HG03280 (cell line): ENCODE results near the gene HAAO.
"Not testable (repeated sequence)": the region's sequence is repeated elsewhere in the genome, so short reads cannot be mapped to it uniquely, and the experiment has no call there.

Source experiments
- ATAC-seq: cut with Tn5 transposase; IDR thresholded peaks from one replicate; pipeline ENCODE4 v1.9.1; 2021; ENCODE audit warnings: mild to moderate bottlenecking, moderate library complexity; ENCODE audit not compliant: unreplicated experiment

The HAAO gene

DNA sequence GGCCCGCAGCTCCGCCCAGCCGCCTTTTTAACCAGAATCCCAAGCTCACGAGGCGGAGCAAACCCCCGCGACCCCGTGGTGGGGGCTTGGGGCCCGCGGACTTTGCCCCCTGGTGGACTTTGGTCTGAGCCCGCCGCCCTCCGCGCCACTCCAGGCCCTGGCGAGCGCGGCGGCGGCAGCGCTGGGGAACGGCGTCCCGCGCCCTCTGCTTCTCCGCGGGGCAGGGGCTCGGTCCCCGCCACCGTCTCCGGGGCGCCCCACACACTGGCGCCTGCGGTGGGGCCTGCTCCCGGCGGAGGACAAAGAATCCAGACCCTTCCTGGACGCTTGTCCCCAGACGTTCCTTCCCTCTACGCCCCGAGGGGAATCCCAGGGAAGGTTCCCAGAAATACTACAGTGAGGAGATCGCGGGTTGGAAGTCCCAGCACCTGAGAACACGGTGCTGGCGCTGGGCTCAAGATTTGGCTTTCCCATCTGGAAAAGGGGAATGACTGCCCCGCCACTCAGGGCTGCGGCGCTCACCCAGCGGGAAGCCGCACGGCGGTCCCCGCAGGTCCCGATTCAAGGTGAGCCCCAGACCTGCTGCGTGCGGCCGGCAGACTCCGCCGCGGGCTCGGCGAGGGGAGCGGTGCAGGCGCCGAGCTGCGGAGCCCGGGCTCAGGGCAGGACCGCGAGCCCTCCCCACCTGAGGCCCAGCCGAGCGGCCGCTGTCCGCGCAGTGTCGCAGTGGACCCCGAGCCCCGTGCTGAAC, at the start of gene HAAO:
TSS of gene HAAO (minus strand) at position 1 of the 751 bp plus-strand sequence. CDS start 47 bp downstream, outside the sequence.
- peak; percentile 36 for ATAC-seq

DNA sequence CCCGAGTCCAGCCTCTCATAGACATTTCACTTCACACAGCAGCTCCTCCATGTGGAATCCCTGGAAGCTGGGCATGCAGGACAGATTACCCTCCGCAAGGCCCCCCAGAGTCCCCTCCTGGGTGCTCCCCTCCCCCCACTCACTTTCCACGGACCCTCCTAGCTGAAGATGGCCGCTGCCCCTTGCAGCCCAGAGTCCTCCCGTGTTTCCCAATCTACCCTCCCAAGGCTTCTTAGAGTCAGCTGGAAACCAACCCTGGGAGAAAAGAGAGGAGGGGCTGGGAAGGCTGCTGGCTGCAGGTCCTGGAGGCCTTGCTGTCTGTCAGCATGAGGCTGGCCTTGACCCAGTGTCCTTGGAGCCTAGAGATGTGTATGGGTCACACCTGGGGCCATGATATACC, 49.0 kb upstream of the HAAO start:
- ATAC-seq: no peak

DNA sequence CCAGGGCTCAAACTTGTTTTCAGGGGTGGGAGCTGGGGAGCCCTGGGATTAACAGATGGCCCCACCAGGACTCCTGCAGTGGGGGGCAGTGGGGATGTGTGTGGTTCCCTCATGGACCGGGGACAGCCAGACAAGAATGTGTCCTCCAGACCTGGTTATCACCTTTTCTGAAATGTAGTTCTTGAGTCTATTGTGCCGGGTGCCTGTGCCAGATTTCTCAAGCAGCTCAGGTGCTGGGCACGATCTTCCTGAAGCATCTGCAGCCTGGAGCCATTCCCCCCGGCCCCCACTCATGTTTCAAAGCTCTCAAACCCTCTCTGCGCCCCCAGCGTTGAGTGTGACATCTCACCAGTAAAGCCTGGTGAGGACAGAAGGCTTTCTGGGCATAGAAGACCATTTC, 48.4 kb upstream of the HAAO start:
- ATAC-seq: no peak

DNA sequence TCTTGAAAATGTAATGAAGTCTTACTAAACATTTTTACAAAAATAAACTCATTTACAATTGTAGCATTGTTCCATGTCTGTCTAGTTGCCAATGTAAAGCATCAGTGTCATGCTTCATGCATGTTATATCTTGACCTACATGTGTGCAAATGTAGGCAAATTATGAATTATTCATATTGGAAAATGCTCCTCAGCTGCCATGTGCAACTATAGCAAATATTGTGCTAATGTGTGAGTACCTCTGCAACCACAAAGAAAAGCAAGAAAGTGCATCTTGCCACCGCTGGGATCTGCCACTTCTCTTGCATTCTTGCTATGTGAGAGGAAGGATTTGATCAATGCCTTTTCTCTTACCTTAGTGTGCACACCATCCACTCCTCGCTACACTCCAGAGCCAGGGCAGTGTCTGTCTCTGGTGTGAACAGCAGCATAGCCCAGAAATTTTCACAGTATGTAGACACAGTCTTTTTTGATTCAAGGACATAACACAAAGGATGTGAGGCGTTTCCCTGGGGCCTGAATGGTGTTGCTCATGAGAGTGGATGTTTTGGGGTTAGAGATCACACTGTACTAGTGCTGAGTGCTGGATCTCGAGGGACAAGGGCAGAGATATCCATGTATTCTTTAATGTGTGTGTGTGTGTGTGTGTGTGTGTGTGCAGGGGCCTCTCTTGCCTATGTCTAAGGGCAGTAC, 47.6 kb upstream of the HAAO start:
- no peak for ATAC-seq

DNA sequence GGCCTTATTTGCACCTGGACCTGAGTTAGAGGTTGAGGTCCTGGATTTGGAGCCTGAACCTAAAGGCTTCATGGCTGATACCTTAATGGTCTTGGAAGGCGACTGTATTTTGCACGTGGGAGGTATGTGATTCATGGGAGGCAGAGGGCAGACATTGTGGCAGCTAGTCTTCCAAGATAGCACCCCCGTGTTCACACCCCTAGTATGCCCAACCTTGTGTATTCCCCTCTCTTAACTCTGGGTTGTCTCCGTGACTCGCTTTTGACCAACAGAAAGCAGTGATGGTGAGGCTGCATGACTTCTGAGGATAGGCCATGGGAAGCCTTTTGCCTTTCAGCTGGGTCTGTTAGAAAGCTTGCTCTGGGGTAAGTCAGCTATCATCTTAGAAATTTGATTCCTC, 45.8 kb upstream of the HAAO start:
- ATAC-seq: no peak

DNA sequence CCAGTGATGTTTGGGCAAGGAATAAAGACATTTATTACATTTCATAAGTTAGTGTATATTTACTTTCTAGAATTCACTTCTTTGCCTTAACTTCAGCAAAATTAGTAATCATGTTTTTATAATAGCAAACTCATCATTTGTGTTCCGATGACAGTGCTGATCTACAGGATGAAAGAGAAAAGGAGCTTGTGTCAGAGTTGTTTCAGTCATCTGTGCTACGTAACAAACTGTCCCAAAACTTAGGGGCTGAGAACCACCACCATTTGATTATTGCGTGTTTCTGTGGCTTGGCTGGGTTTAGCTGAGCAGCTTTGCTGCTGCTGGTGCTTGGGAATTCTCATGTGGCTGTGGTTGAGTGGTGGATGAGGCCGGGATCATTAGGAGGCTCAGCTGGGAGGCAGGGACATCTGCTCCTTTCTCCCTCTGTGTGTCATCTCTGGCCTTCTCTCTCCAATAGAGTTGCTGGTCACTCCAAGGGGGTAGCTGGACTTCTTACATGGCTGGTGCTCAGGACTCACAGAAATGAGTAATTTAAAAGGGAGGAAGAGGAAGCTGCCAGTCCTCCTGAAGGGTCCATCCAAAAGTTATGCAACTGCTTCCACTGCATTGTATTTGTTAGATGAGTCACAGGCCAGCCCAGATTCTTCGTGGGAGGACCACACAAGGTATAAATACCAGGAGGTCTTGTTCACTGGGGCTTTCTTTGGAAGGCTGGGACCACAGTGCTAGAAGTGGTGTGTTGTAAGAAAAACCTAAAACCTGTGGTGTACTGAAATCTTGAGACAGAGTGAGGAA, 43.4 kb upstream of the HAAO start:
- ATAC-seq: no peak

DNA sequence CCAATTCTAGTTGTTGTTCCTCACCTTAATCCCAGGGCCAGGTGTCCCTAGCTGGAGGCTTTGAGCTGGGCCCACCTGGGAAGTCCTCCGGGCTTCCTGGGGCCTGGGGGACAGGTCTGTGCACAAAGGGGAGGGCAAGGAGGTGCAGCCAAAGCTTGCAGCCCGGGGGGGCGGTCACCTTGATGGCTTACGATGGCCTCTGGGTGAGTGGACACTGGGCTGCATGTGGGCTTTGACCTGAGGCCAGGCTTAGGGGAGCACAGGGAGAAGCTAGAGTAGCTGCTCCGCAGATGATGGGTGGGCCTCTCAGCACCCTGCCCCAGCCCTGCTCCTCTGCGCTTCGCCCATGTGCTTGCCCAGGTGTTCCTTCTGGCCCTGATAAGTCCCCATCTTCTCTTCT, 41.8 kb upstream of the HAAO start:
- ATAC-seq: no peak

DNA sequence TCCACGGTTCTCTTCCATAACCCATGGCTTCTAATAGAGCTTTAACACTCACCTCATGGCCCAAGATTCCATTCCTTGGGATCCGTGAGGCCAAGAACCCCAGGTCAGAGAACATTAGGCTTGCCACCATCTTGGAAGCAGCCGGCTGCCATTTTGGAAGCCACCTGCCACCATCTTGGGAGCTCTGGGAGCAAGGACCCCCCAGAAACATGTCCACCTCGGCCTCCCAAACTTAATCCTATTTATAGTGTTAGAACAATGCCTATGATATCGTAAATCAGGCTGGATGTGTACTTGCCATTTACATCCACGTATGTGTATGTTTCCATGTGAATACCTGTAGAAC, 39.9 kb upstream of the HAAO start:
- ATAC-seq: no peak

DNA sequence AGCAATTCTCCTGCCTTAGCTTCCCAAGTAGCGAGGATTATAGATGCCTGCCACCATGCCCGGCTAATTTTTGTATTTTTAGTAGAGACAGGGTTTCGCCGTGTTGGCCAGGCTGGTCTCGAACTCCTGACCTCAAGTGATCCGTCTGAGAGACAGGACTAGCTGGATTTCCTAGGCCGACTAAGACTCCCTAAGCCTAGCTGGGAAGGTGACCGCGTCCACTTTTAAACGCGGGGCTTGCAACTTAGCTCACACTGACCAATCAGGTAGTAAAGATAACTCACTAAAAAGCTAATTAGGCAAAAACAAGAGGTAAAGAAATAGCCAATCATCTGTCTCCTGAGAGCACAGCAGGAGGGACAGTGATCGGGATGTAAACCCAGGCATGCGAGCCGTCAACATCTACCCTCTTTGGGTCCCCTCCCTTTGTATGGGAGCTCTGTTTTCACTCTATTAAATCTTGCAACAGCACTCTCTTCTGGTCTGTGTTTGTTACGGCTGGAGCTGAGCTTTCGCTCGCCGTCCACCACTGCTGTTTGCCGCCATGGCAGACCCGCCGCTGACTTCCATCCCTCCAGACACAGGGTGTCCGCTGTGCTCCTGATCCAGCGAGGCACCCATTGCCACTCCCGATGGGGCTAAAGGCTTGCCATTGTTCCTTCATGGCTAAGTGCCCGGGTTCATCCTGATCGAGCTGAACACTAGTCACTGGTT, 39.3 kb upstream of the HAAO start:
- ATAC-seq: not testable (repeated sequence)

DNA sequence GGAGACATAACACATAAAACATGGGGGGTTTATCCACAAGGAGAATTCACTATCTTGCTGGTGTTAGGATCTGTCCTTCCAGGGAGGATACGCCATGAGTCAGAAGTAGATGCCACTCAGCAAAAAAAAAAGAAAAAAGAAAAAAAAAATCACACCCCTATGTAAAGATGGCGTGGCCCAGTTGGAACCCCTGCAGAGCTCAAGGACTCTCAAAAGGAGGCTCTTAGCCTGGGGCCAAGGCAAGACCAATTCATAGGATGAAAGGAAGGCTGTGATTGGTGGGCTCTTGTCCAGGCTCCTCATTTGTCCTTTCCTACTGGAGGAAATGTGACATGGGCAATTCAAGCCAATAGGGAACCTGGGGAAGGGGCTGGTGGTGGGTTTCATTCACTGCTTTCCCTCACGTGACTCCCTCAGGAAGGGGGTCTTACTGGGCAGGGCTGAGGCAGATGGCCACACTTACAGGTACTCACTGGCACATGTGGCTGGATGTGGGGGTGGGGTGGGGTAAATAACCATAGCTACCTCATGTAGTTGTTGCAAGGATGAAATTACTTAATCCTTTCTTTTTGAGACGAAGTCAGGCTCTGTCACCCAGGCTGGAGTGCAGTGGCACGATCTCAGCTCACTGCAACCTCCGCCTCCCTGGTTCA, 38.7 kb upstream of the HAAO start:
- ATAC-seq: no peak

DNA sequence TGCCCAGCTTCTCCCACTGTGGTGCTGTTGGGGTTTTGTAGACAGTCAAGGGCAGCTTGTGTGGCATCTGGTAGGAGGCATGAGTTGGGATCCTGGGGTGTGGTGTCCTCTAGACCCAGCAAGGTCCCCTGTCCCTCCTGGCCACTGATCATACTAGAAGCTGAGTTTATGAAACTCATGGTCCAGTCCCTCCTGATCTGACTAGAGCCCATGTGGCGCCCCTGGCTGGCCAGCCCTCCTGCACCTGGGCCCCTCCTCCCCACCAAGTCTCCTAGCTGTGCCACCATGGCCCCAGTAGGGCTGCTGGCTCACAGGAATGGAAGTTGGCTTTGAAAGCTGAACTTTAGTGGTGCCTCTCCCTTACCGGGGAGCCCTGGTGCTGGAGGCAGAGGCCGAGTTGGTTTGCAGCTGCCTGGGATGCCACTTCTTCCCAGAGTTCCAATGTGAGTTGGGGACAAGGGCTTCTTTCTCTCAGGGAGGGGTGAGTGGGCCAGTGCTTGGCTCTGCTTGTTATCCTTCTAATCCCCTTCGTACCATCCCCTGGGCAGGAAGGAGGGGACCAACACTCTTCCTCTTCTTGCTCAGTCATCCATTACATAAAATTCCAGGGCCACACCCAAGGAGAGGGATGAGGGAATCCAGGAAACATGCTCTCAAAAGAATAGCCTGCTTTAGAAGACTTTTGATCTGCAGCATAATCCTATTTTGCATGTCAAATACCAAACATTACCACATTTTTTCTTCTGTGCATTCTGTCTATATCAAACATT, 37.5 kb upstream of the HAAO start:
- ATAC-seq: no peak

DNA sequence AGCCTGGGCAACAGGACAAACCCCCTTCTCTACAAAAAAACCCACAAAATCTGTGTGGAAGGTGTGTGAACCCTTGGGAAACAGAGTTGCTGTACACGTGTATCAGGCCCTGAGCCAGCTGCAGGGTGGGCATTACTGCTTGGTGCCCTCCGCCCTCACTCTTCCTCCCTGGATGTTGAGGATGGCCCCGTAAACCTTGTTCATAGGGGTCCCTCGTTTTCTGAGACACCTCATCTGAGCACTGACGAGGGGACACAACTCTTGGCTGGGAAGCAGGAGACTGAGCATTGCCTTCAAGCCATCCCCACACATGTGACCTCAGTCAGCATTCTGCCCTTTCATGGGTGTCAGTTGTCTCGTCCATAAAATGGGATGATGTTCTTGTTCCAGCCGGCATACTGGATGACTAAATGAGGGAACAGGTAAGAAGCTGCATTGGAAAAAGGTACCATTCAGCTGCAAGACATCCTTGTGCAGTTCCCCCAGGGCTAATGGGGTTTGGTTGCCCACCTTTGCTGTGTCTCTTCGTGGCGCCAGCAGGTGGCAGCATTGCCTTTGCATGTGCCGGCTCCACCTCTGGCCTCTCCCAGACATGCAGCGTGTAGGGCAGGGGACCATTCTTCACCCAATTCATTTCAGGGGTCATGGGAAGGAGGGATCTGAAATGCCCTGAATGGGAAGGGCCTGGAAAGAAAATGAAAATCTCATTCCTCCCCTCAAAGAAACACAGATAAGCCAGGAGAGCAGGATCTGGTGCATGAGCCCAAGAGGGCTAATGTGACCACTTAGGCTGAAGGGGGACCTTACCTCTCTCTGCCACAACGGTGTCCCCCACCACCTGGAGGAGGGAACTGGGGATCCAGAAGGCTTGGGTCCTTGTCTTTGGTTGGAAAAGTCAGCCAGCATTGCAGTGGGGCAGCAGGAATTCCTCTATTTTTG, 36.4 kb upstream of the HAAO start:
- ATAC-seq: peak; percentile 90

DNA sequence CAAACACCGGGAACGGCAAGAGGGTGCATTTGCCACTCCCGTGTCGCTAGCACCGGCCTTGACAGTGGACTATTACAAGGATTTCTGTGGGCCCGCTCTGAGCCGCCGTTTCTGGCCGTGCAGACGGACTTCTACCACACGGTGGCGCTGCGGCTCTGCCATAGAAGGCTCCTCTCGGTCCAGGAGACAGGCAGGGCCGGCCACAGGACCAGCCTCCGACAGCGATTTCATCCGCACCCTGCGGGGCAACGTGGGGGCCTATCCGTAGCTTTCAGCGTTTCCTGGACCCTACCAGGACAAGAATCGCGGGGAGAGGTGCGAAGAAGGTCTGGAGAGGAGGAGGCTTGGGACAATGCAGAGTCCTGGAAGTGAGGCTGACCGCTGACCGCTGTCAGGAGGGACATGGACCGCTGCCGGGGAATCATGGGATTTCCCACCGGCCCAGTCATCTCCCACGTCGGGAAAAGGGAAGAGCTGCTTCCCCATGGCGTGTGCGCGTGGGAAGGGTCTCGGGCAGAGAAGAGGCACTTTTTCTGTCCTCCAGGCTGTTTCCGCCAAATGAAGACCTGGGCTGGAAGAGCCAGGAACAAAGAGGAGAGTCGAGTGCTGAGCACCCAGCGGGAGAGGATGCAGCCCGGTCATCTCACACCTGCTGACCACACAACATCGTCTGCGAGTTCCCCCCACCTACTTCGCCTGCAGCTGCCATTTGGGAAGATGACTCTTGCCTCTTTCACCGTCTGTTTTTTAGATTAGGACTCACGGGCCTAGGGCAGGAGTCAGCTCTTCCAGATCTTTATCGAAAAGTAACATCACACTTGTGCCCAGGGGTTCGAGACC, 35.5 kb upstream of the HAAO start:
- peak; percentile 56 for ATAC-seq

DNA sequence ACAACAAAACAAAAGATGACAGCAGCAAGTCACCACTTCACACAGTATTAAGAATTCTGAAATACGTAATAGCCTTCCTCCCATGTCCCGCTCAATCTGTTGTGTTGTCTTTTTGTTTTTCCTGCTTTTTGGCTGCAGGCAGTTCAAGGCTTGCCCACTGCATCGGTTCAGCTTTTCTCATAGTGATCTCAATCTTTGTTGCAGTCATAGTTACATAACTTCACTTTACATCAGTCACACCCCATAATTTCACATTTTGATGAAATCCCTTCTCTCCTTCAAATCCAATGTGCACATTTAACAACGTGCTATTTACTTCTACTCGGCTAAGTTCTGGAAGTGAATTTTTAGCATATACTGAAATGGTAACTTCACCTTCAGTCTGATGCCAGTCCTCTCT, 33.8 kb upstream of the HAAO start:
- no peak for ATAC-seq

DNA sequence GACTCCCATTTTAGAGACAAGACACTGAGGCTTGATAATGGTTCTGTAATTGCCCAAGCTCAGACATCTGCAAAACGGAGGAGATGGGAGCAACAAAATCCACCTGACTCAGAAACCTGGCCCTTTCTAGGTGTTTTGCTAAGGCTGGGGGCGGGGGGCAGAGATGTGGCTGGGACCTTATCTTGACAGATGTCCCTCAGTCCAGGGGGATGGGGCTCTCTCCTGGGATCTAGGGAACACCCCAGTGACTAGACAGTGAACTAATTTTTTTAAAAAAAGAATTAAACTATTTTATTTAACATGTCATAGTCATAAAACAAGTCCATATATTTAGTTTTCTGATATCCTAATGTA, 32.0 kb upstream of the HAAO start:
- ATAC-seq: no peak

DNA sequence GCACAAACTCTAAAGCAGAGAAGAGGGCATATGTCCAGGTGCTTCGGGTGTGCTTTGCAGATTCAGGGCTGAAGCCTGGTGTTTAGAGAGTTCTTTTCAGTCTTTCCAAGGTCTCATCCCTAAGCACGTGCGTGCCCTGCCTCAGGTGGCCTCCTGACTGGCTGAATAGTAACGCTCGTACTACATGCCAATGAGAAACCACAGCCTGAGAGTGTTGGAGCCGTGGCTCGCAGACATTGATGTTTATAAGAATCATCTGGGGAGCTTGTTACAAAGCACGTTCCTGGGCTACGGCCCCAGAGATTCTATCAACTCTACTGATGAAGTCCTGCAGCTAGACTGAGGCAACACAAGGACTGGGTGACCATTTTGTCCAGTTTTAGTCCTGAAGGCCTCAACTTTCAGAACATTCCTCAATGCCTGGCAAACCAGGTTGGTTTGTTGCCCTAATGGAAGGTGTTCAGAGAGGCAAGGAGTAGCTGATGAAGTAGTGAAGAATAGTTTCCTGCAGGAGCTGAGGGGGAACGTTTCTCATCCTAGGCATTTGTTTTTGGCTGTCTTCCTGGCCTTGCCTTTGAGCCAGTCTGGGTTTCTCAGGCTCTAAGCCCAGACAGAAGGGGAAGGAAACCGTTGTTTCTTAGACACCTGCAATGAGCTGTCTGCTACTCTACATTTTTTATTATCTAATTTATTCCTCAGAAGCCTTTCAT, 31.5 kb upstream of the HAAO start:
- ATAC-seq: no peak

DNA sequence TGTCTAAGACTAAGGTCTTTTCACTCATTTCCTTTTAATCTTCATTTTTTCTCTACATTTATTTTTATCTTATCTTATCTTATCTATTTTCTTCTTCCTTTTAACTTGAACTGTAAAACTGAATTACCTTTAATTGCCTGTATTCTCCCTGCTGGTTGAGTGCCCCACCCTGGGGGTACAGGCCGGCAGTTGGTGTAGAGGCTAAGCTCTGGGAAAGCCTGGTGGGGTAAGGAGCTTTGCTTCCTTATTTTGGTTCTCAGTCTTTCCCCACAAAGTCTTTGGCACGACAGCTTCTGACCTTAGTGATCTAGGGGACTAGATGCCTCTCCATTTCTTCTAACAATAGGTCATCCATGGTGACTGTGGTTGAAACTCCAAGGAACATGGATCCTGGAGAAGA, 26.8 kb upstream of the HAAO start:
- no peak for ATAC-seq
